H1 (cell line): Measurements from ENCODE around the gene GSDMA. TPM values are rescaled to one million over a fixed set of nuclear protein-coding genes. Genes with fewer than 3 reads are reported as not detected.

ENCODE experiments used
- CTCF ChIA-PET: fragments of 300-600 bp; sonication (Branson Sonifier 250); formaldehyde crosslinking; loops from one replicate; lab custom pipeline; 2021; ENCODE audit not compliant: partially characterized antibody; lab: Charles Lee
- POLR2A ChIA-PET: fragments of 300-600 bp; sonication (Branson Sonifier 250); formaldehyde crosslinking; loops from one replicate; lab custom pipeline; 2021; ENCODE audit warnings: inconsistent platforms; ENCODE audit not compliant: partially characterized antibody; lab: Charles Lee
- DNase-seq, 2 experiments: peaks; one replicate each; pipeline versions ENCODE4 v3.0.0 to v3.0.0-alpha.2; 2010 to 2022; ENCODE audit warnings: low spot score in 2 of 2, low read depth in 1 of 2, mixed read lengths in 1 of 2
- FAIRE-seq: peaks from 2 replicates; lab custom pipeline; 2011; peaks lifted over from hg19 to GRCh38; lab: Jason Lieb, UNC
- H2AFZ ChIP-seq: 2 replicates; pipeline ENCODE4 v1.8.1; 2012; ENCODE audit warnings: low read length, inconsistent platforms
- H2AK5ac ChIP-seq: 2 replicates; pipeline ENCODE4 v1.6.1; 2013; ENCODE audit warnings: low read depth, low read length
- H2BK120ac ChIP-seq: replicated peaks from 2 replicates; pipeline ENCODE3; 2013; ENCODE audit warnings: low read depth, low read length, inconsistent platforms
- H2BK12ac ChIP-seq: 2 replicates; pipeline ENCODE4 v1.6.1; 2013; ENCODE audit warnings: low read depth, low read length
- H2BK15ac ChIP-seq: 2 replicates; pipeline ENCODE4 v1.6.1; 2013; ENCODE audit warnings: low read length
- H2BK20ac ChIP-seq: 2 replicates; pipeline ENCODE4 v1.6.1; 2013; ENCODE audit warnings: low read length
- H2BK5ac ChIP-seq: 2 replicates; pipeline ENCODE4 v1.6.1; 2013; ENCODE audit warnings: low read depth, low read length
- H3K14ac ChIP-seq: 2 replicates; pipeline ENCODE4 v1.6.1; 2013; ENCODE audit warnings: inconsistent platforms; ENCODE audit not compliant: insufficient read length
- H3K18ac ChIP-seq: 2 replicates; pipeline ENCODE4 v1.6.1; 2013; ENCODE audit warnings: low read length; ENCODE audit errors: extremely low read depth
- H3K23ac ChIP-seq: 2 replicates; pipeline ENCODE4 v1.6.1; 2013; ENCODE audit warnings: inconsistent platforms; ENCODE audit not compliant: insufficient read length
- H3K23me2 ChIP-seq: 2 replicates; pipeline ENCODE4 v1.6.1; 2013; ENCODE audit warnings: low read depth, low read length
- H3K27ac ChIP-seq: 2 replicates; pipeline ENCODE4 v1.6.1; 2011; ENCODE audit warnings: low read depth, low read length, inconsistent platforms
- H3K27me3 ChIP-seq, 4 experiments: replicated peaks in 1 of 4; 1 replicate in 1 of 4; 2 replicates in 3 of 4; pipeline versions ENCODE4 v1.6.1 to v1.8.1; 2011 to 2013; ENCODE audit warnings: low read length in 3 of 4, mild to moderate bottlenecking in 3 of 4, inconsistent platforms in 2 of 4, mixed read lengths in 2 of 4, moderate library complexity in 1 of 4; ENCODE audit not compliant: control insufficient read depth in 3 of 4, insufficient read depth in 3 of 4; ENCODE audit errors: extremely low read depth in 1 of 4
- H3K36me3 ChIP-seq, 4 experiments: 2 replicates each; pipeline versions ENCODE4 v1.6.1 to v1.8.1; 2011 to 2013; ENCODE audit warnings: mild to moderate bottlenecking in 4 of 4, low read length in 3 of 4, moderate library complexity in 2 of 4, control low read depth in 1 of 4, inconsistent platforms in 1 of 4; ENCODE audit not compliant: insufficient read depth in 4 of 4, control insufficient read depth in 2 of 4
- H3K4ac ChIP-seq: replicated peaks from 2 replicates; pipeline ENCODE3; 2013; ENCODE audit warnings: low read length, low read depth, mixed read lengths, inconsistent platforms; ENCODE audit not compliant: insufficient read length
- H3K4me1 ChIP-seq, 4 experiments: replicated peaks in 1 of 4; 1 replicate in 1 of 4; 2 replicates in 3 of 4; pipeline versions ENCODE4 v1.6.1 to v1.8.1; 2011 to 2013; ENCODE audit warnings: low read length in 3 of 4, inconsistent platforms in 2 of 4, mixed read lengths in 1 of 4; ENCODE audit not compliant: insufficient read depth in 4 of 4, control insufficient read depth in 3 of 4
- H3K4me2 ChIP-seq, 2 experiments: 2 replicates each; pipeline versions ENCODE4 v1.6.1 to v1.8.1; 2011 to 2013; ENCODE audit warnings: low read depth in 2 of 2, low read length in 2 of 2, control low read depth in 1 of 2, inconsistent platforms in 1 of 2, mild to moderate bottlenecking in 1 of 2; ENCODE audit not compliant: insufficient read depth in 1 of 2
- H3K4me3 ChIP-seq, 4 experiments: fragments of 200-600, 300-600 bp in 1 of 4; sonication (generic), shearing (Covaris generic), sonication (Bioruptor Twin) in 1 of 4; 2 replicates each; pipeline versions ENCODE4 v1.5.1 to v1.8.1; 2011 to 2016; ENCODE audit warnings: low read length in 4 of 4, low read depth in 3 of 4, control low read depth in 2 of 4, inconsistent platforms in 2 of 4, mild to moderate bottlenecking in 2 of 4, mixed read lengths in 1 of 4, moderate library complexity in 1 of 4; ENCODE audit not compliant: insufficient read depth in 2 of 4; ENCODE audit errors: extremely low read depth in 1 of 4
- H3K56ac ChIP-seq: replicated peaks from 2 replicates; pipeline ENCODE3; 2013; ENCODE audit warnings: low read depth, mild to moderate bottlenecking, mixed read lengths, low read length, inconsistent platforms; ENCODE audit not compliant: insufficient read length
- H3K79me1 ChIP-seq: 2 replicates; pipeline ENCODE4 v1.6.1; 2013; ENCODE audit warnings: low read depth, low read length, control low read depth
- H3K79me2 ChIP-seq, 2 experiments: 2 replicates each; pipeline versions ENCODE4 v1.6.1 to v1.8.1; 2012 to 2013; ENCODE audit warnings: low read length in 2 of 2, mild to moderate bottlenecking in 2 of 2, inconsistent platforms in 1 of 2; ENCODE audit not compliant: insufficient read depth in 2 of 2, control insufficient read depth in 1 of 2
- H3K9ac ChIP-seq, 4 experiments: replicated peaks in 1 of 4; 1 replicate in 1 of 4; 2 replicates in 3 of 4; pipeline versions ENCODE4 v1.6.1 to v1.8.1; 2011 to 2013; ENCODE audit warnings: low read depth in 3 of 4, low read length in 3 of 4, control low read depth in 2 of 4, mild to moderate bottlenecking in 2 of 4, moderate library complexity in 2 of 4, inconsistent platforms in 1 of 4; ENCODE audit errors: extremely low read depth in 1 of 4
- H3K9me3 ChIP-seq, 2 experiments: 2 replicates each; pipeline versions ENCODE4 v1.6.1 to v1.8.1; 2012 to 2013; ENCODE audit warnings: mild to moderate bottlenecking in 2 of 2, moderate library complexity in 2 of 2, control low read depth in 1 of 2, inconsistent platforms in 1 of 2, low read depth in 1 of 2, low read length in 1 of 2, mixed read lengths in 1 of 2; ENCODE audit not compliant: insufficient read depth in 2 of 2
- H4K20me1 ChIP-seq, 2 experiments: replicated peaks in 1 of 2; 2 replicates each; pipeline versions ENCODE3 to v1.8.1; 2011 to 2013; ENCODE audit warnings: inconsistent platforms in 2 of 2, low read length in 2 of 2, mild to moderate bottlenecking in 1 of 2; ENCODE audit not compliant: insufficient read depth in 2 of 2, control insufficient read depth in 1 of 2
- H4K5ac ChIP-seq: 2 replicates; pipeline ENCODE4 v1.6.1; 2013; ENCODE audit warnings: low read length, low read depth, mixed read lengths, inconsistent platforms; ENCODE audit not compliant: insufficient read length
- H4K8ac ChIP-seq: 2 replicates; pipeline ENCODE4 v1.8.0; 2013; ENCODE audit warnings: mild to moderate bottlenecking, moderate library complexity, low read length, inconsistent platforms; ENCODE audit not compliant: insufficient read depth; ENCODE audit errors: extremely low read depth
- H4K91ac ChIP-seq: replicated peaks from 2 replicates; pipeline ENCODE3; 2013; ENCODE audit warnings: low read length, mixed read lengths, inconsistent platforms; ENCODE audit not compliant: insufficient read length
- BRCA1 ChIP-seq: IDR thresholded peaks from 2 replicates; pipeline ENCODE4 v1.6.1; 2012; ENCODE audit warnings: low read depth, low read length, improper control_type of control experiment
- CTBP2 ChIP-seq: IDR thresholded peaks from 2 replicates; pipeline ENCODE4 v1.7.0; 2011; ENCODE audit warnings: borderline replicate concordance, mild to moderate bottlenecking, moderate library complexity, mixed read lengths, low read length; ENCODE audit not compliant: insufficient read depth, insufficient read length
- GABPA ChIP-seq: IDR thresholded peaks from 2 replicates; pipeline ENCODE4 v1.6.1; 2011; ENCODE audit warnings: mild to moderate bottlenecking, low read length, moderate library complexity, borderline replicate concordance; ENCODE audit not compliant: insufficient read depth
- HDAC6 ChIP-seq: IDR thresholded peaks from one replicate; pipeline ENCODE4 v1.7.1; 2012; ENCODE audit warnings: low read depth, mild to moderate bottlenecking, inconsistent platforms, low read length, moderate library complexity
- KDM1A ChIP-seq: fragments of 200-600, 300-600 bp; sonication (generic); IDR thresholded peaks from 2 replicates; pipeline ENCODE4 v1.7.1; 2016; ENCODE audit warnings: mild to moderate bottlenecking, low read length, borderline replicate concordance
- POLR2AphosphoS5 ChIP-seq: IDR thresholded peaks from 2 replicates; pipeline ENCODE4 v1.6.1; 2011; ENCODE audit warnings: low read depth, low read length
- SP2 ChIP-seq: IDR thresholded peaks from 2 replicates; pipeline ENCODE4 v1.6.1; 2012; ENCODE audit warnings: mild to moderate bottlenecking, low read length, inconsistent platforms
- WGBS, 2 experiments: shearing (Covaris generic) in 1 of 2; methylation state at CpG; one replicate each; pipeline versions ENCODE4 v1.1.6 to v1.1.7; 2013 to 2015; ENCODE audit warnings: low lambda C conversion rate in 2 of 2, mixed read lengths in 2 of 2, inconsistent platforms in 1 of 2, low coverage in 1 of 2, missing lambda C conversion rate in 1 of 2; ENCODE audit not compliant: insufficient replicate concordance in 2 of 2, insufficient coverage in 1 of 2, insufficient read length in 1 of 2; ENCODE audit errors: extremely low coverage in 1 of 2, missing lambda C conversion rate in 1 of 2; 5-methylcytosine and 5-hydroxymethylcytosine counted together
- polyA plus RNA-seq, 7 experiments: library from polyadenylated mRNA; depleted of rRNA in 3 of 7; stranded (reverse) in 5 of 7; unstranded in 2 of 7; fragments of >200 nt in 5 of 7; fragments of 200-250 nt in 2 of 7; gene quantifications; 1 replicate in 5 of 7; 2 replicates in 1 of 7; 4 replicates in 1 of 7; pipeline versions ENCODE4 v1.2.1 to v1.2.3, GENCODE V29; 2011 to 2013; ENCODE audit warnings: missing spikeins in 2 of 7, mixed read lengths in 2 of 7
- total RNA-seq: library from RNA; stranded (reverse); fragmentation: NEBNext Ultra II Directional; extraction: Animal tissue kit (Norgen Biotek cat#: 25700); gene quantifications from 2 replicates; pipeline ENCODE4 v1.2.1, GENCODE V29; 2021

The GSDMA gene
- total and polyA plus RNA-seq, 2 of the 8 experiments (the other 6 are each of a cell fraction or from before 2014, with no cell fraction given): 0.03 TPM; not detected in 1

DNA sequence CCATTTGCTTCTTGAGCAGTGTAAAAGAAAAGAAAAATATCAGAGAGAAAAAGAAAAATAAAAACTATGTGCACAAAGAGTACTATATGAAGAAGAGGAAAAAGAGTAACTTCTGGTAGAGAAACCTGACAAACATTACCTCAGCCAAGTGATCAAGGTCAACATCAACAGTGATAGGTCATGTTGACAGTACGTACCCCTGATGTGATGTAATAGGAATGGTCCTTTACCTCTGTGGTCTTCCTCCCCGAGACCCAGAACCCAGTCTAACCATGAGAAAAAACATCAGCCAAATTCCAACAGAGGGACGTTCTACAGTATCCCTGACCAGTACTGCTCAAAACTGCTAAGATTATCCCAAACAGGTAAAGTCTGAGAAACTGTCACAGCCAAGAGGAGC is 48.8 kb upstream of the GSDMA start:
- Histone ChIP-seq H3K79me2 (no peaks in the 10 kb centered on the region), H3K9ac (no peak overlapping the region), H3K4me1 (no peaks in the 10 kb centered on the region), H3K23ac (no peak overlapping the region), H3K4ac (no peak overlapping the region), H4K5ac (no peak overlapping the region), H3K9me3 (no peaks in the 10 kb centered on the region), H3K23me2 (no peaks in the 10 kb centered on the region), H2AK5ac (no peak overlapping the region), H2BK5ac (no peak overlapping the region), H3K4me2 (no peak overlapping the region), H3K4me3 (no peak overlapping the region), H3K36me3 (peaks cover 0 to 8% (median 2%) of the 10 kb centered on the region in 4 experiments; a peak in 5 of 8 replicates), H2AFZ (no peak overlapping the region), H3K79me1 (no peaks in the 10 kb centered on the region), H2BK120ac (no peak overlapping the region), H3K27ac (no peak overlapping the region), H2BK12ac (no peak overlapping the region), H2BK20ac (no peak overlapping the region), H2BK15ac (no peak overlapping the region), H3K18ac (no peak overlapping the region), H3K56ac (no peak overlapping the region), H3K27me3 (no peaks in the 10 kb centered on the region), H4K8ac (no peak overlapping the region), H4K20me1 (peaks cover 0 to under 1% of the 10 kb centered on the region in 2 experiments), H3K14ac (no peak overlapping the region), H4K91ac (no peak overlapping the region)
- POLR2A ChIA-PET: no interaction called here
- CTCF ChIA-PET: interaction anchor here (1.2 to 1.4 kb wide), 2 partner anchors 18 to 44 kb away, joined by 3 to 4 read pairs; no protein-coding TSS in a partner anchor
- FAIRE-seq: no peak
- TF ChIP-seq CTBP2 (no peak), GABPA (no peak), POLR2AphosphoS5 (no peak), HDAC6 (no peak), KDM1A (no peak), SP2 (no peak), BRCA1 (no peak)
- 78% methylated on average over 3 of the region's 3 CpGs; no CpG with 5 or more reads in 1 of the 2 experiments for WGBS, 2 experiments
- DNase-seq: no peak
